Activated gamma-delta T cell treated with anti-CD3 and anti-CD28 coated beads, Interleukin-2, amount 50 U/mL, for 16 hours (primary cell): ENCODE results near the gene SDF2L1.
"Not testable (repeated sequence)": the region's sequence is repeated elsewhere in the genome, so short reads cannot be mapped to it uniquely, and the experiment has no call there.

ENCODE experiments used
- DNase-seq: peaks from one replicate; pipeline ENCODE4 v3.0.0-alpha.2; 2020; ENCODE audit warnings: low read depth

Gene SDF2L1

GRCh38 chr22:21686634-21687393 is 44.7 kb downstream of the SDF2L1 start:
- no peak for DNase-seq

DNA sequence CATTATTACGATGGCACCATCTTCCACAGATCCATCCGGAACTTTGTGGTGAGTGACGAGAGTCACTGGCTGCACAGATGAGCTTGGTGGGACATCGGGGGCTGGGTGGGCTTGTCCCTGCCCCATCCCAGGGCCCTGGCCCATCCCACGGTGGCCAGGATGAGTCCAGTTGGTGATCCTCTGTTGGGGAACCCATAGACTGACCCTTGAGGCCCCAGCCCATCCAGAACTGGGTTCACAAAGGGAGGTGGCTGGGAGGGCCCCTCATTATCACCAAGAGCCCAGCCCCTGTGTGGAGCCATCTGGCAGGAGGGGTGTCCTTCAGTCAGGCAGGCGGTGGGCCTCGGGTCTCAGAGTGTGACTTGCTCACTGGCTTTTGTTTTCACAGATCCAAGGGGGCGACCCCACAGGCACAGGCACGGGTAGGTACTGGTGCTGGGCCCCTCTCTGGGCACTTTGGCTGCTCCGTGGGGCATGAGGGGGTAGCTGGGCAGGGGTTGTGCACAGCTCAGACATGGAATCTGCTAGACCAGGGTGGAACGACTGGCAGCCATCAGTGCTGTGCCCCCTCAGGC is 45.7 kb downstream of the SDF2L1 start:
- DNase-seq = no peak

DNA sequence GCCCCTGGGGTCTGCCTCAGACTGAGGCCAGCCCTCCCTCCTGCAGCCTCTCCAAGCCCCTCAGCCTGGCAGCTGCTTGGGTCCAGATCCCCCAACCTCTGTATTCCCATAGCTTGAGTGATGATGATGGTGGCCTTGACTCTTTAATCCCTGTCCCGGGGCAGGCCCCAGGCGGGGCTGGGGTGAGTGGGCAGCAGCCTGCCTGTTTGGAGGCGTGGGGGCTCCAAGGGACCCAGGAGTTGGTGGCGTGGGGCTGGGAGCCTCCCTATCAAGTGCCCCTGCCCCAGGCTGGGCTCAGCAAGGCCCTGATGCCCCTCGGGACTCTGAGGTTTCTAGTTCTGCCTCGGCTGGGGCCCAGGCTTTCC is 46.2 kb downstream of the SDF2L1 start:
- no peak for DNase-seq

- DNase-seq = no peak
Observed at GRCh38 chr22:21688706-21689381, 46.7 kb downstream of the SDF2L1 start.

DNA sequence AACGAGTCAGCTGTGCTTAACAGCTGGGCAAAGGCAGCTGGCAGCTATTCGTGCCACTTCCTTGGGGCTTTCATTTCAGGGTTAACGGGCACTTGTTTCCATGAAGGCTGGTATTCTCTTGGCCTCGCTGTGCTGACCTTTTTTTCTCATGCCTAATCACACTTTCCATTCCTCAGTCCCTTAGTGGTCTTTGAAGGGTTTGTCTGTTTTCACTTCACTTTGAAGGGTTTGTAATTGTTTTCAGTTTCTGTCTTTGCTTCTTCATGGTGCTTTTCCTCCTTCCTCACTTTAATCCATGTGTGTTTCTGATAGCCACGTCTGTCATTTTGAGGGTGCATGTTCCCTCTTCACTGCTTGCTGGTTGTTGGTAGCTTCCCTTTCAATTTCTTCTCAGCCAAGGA is 48.3 kb downstream of the SDF2L1 start:
- no peak for DNase-seq

GRCh38 chr22:21691816-21692215 is 49.7 kb downstream of the SDF2L1 start:
- DNase-seq = no peak

- not testable (repeated sequence) for DNase-seq
Observed at GRCh38 chr22:21692856-21693255, 50.8 kb downstream of the SDF2L1 start.

- no peak for DNase-seq
Observed at GRCh38 chr22:21693333-21693998, 51.4 kb downstream of the SDF2L1 start.
